AG09319 (cell line): Measurements from ENCODE around the gene RABEPK.
A peak's percentile ranks its signal among the peaks of the same experiment; 100 is the strongest.
"Not testable (repeated sequence)": the region's sequence is repeated elsewhere in the genome, so short reads cannot be mapped to it uniquely, and the experiment has no call there.

Experiments used
- DNase-seq: peaks from one replicate; pipeline ENCODE4 v3.0.0-alpha.2; 2010; ENCODE audit warnings: low read depth; ENCODE audit errors: extremely low read depth
- CTCF ChIP-seq: IDR thresholded peaks from 2 replicates; pipeline ENCODE4 v1.5.1; 2011; ENCODE audit warnings: low read depth, mild to moderate bottlenecking, inconsistent platforms, low read length, moderate library complexity

RABEPK gene

GRCh38 chr9:125183054-125183453, 17.3 kb upstream of the RABEPK start:
- no peak for TF ChIP-seq CTCF
- no peak for DNase-seq

DNA sequence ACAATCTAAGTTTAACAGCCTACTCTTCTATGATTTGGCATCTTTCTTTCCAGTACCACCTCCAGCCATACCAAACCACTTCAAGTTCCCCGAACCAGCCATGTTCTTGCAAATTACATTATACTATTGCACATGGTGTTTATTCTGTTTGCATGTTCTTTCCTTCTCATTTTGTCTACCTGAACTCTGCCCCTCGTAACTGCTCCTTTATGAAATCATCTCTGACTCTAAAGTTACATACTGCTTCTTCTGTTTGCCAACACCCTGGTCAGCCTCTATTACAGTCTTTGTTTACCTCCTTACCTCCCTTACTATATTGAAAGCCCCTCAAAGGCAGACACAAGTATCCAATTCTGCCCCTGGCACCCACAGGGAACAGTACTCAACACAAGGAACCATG, 16.8 kb upstream of the RABEPK start:
- DNase-seq: no peak
- TF ChIP-seq CTCF: no peak

- no peak for DNase-seq
These were observed 11.4 kb upstream of the RABEPK start for GRCh38 chr9:125189011-125189360.

GRCh38 chr9:125189361-125190289, 10.7 kb upstream of the RABEPK start, which contains the start of gene PPP6C:
PPP6C (minus strand) TSS chr9:125189803; CDS start chr9:125189718, 85 bp downstream.
- DNase-seq: peak; percentile 90
- TF ChIP-seq CTCF: peak; percentile 72

More at GRCh38 chr9:125189011-125189360, 11.4 kb upstream of the RABEPK start:
- no peak for TF ChIP-seq CTCF

GRCh38 chr9:125190361-125190801, 10.0 kb upstream of the RABEPK start:
- no peak for DNase-seq

DNA sequence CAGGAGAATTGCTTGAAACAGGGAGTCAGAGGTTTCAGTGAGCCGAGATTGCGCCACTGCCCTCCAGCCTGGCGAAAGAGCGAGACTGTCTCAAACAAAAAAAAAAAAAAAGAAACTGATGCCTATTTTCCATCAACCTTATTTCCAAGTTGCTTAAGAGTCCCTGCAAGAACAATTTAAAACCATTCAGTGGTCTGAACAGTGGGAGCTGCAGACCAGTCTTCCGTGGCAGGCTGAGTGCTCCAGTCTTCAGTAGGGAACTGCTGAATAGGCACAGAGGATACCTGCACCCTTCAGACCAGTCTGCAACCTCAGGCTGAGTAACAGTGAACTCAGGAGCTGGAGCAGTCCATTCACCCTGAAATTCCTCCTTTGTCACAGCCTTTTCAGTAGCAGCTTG, 5.9 kb upstream of the RABEPK start:
- DNase-seq: not testable (repeated sequence)

More at GRCh38 chr9:125190361-125190801, 10.0 kb upstream of the RABEPK start:
- TF ChIP-seq CTCF: no peak

DNA sequence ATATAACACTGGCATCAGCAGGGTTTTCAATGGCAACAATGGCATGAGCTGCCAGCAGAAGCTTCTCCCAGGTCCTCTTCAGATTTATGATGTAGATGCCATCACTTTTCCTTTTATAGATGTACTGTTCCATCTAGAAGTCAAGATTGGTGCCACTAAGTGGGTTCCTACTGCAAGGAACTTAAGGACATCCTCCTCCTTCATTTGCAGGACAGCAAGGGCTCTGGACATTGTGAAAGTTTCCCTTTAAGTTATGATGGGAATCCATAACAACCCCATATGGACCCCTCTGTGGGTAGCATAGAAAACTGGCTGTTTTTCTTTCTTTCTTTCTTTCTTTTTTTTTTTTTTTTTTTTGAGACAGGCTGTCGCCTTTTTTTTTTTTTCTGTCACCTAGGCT, 4.8 kb upstream of the RABEPK start:
- not testable (repeated sequence) for DNase-seq

DNA sequence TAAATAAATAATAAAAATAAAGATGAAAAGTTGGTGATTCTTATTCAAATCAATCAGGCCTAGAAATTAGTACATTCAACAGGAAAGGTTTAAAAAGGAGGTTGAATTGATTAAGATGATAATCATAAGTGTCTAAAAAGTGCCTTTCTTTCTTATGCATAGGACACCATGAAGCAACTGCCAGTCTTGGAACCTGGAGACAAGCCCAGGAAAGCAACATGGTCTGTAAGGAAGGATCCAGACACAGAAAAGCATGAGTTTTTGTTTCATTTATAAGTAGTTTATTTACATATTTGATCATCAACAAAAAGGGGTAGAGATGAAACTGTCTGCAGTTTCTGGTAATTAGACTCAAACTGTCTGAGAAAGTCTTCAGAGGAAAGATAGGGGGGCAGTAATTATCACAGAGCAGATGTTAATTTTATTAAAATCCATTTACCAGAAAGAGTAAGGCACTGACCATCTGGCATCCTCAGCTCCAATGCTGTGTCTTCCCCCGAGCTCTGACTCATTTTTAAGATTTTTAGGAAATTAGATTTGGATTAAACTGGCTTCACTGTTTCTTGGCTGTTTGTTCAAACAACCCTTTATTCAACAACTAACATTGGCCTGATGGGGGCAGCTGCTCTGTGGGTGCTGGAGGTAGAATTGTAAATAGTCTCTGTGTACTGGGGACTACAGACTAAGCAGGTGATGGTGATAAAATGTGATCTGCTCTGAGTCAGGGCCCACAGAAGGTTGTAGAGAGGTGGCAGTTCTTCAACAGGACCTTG, 2.7 kb downstream of the RABEPK start:
- no peak for DNase-seq
- TF ChIP-seq CTCF: no peak
